ENCODE measurements around the gene POLD3. TPM values are rescaled to one million over a fixed set of nuclear protein-coding genes. Genes with fewer than 3 reads are reported as not detected.

POLD3 gene
- total RNA-seq, 2 donors from 2014 or later: 9.3 to 13.8 TPM

GRCh38 chr11:74681686-74682651 is 89.6 kb downstream of the POLD3 start:
- intact Hi-C loops (cut with DNase I): no loop called here
- Histone ChIP-seq H3K4me3 (no peak overlapping the region), H3K27me3 (no peaks in the 10 kb centered on the region), H3K4me1 (peaks cover 32% of the 10 kb centered on the region), H3K9me3 (no peaks in the 10 kb centered on the region), H3K27ac (peak overlapping the region in 3 of 4 donors; percentile 6 to 63 (median 42)), H3K36me3 (replicated peaks in 1 of 2; ENCODE audit: insufficient read depth in 1 of 2, low read depth in 2 of 2) (no peaks in the 10 kb centered on the region)
- DNase-seq (peak; percentile 65 to 86 (median 82)), ATAC-seq (peak; percentile 83)
- WGBS, 2 donors: 33 to 39% methylated on average over 10 to 12 of the region's 12 CpGs
- TF ChIP-seq POLR2A (IDR thresholded peaks at IDR 0.05): no peak
- TF ChIP-seq CTCF (IDR thresholded peaks at IDR 0.05): no peak

DNA sequence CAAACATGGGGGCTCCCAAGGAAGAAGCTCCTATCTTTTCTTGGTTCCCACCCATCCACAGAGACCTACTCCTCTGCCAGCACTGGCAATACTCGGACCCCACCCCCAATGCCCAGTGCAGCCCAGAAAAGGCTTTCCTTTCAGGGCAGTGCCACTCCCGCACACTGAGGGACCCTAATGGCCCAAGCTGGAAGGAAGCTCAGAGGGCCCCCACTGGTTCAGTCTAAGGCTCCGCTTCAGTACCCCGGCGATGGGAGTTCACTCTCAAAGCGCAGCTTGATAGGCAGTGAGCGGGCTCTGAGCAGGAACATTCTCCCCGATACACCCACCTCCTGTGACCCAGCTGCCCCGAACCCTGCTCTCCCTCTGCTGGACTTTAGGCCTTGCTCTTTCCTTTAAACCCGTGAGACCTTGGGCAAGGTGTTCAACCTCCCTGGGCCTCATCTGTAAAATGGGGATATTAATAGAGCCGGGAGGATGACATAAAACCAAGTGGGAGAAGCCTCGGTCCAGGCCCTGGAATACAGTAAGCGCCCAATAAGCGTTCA is 90.4 kb downstream of the POLD3 start:
- Histone ChIP-seq H3K9me3 (no peaks in the 10 kb centered on the region), H3K4me3 (no peak overlapping the region), H3K4me1 (peaks cover 32% of the 10 kb centered on the region), H3K27me3 (no peaks in the 10 kb centered on the region), H3K27ac (peak overlapping the region in 1 of 4 donors; percentile 58), H3K36me3 (replicated peaks in 1 of 2; ENCODE audit: insufficient read depth in 1 of 2, low read depth in 2 of 2) (no peaks in the 10 kb centered on the region)
- TF ChIP-seq CTCF (IDR thresholded peaks at IDR 0.05) (no peak), POLR2A (IDR thresholded peaks at IDR 0.05) (no peak)
- intact Hi-C loops (cut with DNase I): no loop called here
- DNase-seq (peak in 2 of 4 donors; percentile 7 to 8), ATAC-seq (no peak)
- 91 to 95% methylated on average over 11 to 14 of the region's 14 CpGs for WGBS, 2 donors

- TF ChIP-seq CTCF (IDR thresholded peaks at IDR 0.05) (peak; percentile 16 to 44 (median 32)), POLR2A (IDR thresholded peaks at IDR 0.05) (no peak)
- no peaks in the 10 kb centered on the region for H3K9me3 ChIP-seq
- ATAC-seq: peak; percentile 30
- H3K4me1 ChIP-seq: peaks cover 32% of the 10 kb centered on the region
- WGBS, 2 donors: 8 to 16% methylated on average over 27 to 42 of the region's 59 CpGs
- no peaks in the 10 kb centered on the region for H3K36me3 ChIP-seq (replicated peaks in 1 of 2; ENCODE audit: insufficient read depth in 1 of 2, low read depth in 2 of 2)
- intact Hi-C loops (cut with DNase I): no loop called here
- H3K4me3 ChIP-seq: no peak overlapping the region
- peak in 2 of 4 donors; percentile 20 to 41 for DNase-seq
- H3K27me3 ChIP-seq: no peaks in the 10 kb centered on the region
- peak overlapping the region in 1 of 4 donors; percentile 58 for H3K27ac ChIP-seq
Measured at GRCh38 chr11:74683279-74683871, 91.0 kb downstream of the POLD3 start.

- H3K9me3 ChIP-seq: no peaks in the 10 kb centered on the region
- ATAC-seq (no peak), DNase-seq (peak in 1 of 4 donors; percentile 4)
- no peaks in the 10 kb centered on the region for H3K36me3 ChIP-seq (replicated peaks in 1 of 2; ENCODE audit: insufficient read depth in 1 of 2, low read depth in 2 of 2)
- H3K27me3 ChIP-seq: no peaks in the 10 kb centered on the region
- TF ChIP-seq POLR2A (IDR thresholded peaks at IDR 0.05) (no peak), CTCF (IDR thresholded peaks at IDR 0.05) (no peak)
- 79 to 83% methylated on average over 10 to 12 of the region's 12 CpGs for WGBS, 2 donors
- no peak overlapping the region for H3K27ac ChIP-seq
- intact Hi-C loops (cut with DNase I): no loop called here
- H3K4me1 ChIP-seq: peaks cover 32% of the 10 kb centered on the region
- H3K4me3 ChIP-seq: no peak overlapping the region
Measured at GRCh38 chr11:74683941-74684481, 91.6 kb downstream of the POLD3 start.

Measured in body of pancreas (tissue), 4 donors.